ENCODE measurements around the gene TIAM2.
"Not testable (repeated sequence)": the region's sequence is repeated elsewhere in the genome, so short reads cannot be mapped to it uniquely, and the experiment has no call there.

Gene TIAM2

DNA sequence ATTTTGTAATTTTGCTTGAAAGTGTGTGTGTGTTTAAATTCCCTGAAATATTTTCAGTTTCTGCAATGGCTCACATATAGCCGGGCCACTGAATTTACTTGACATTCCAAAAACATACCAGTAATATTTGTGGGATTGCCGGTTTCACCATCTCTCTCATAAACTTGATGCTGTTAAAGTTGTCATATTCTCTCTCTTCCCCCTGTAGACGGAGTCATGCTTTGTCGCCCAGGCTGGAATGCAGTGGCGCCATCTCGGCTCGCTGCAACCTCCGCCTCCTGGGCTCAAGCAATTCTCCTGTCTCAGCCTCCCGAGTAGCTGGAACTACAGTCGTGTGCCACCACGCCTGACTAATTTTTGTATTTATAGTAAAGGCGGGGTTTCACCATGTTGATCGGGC, 122.1 kb downstream of the TIAM2 start:
- no peak overlapping the region for H2AFZ ChIP-seq (ENCODE audit: insufficient read depth, low read length, poor library complexity)
- H3K9me3 ChIP-seq (ENCODE audit: insufficient read depth, low read depth, low read length) = no peaks in the 10 kb centered on the region
- no peak overlapping the region for H2BK5ac ChIP-seq (ENCODE audit: low read depth, low read length, poor library complexity)
- no peak overlapping the region for H3K18ac ChIP-seq (ENCODE audit: low read length)
- H3K27me3 ChIP-seq (ENCODE audit: insufficient read depth, low read length) = no peaks in the 10 kb centered on the region
- H3K79me2 ChIP-seq (ENCODE audit: control insufficient read depth, insufficient read depth, low read length, poor library complexity) = no peaks in the 10 kb centered on the region
- no peak overlapping the region for H2BK120ac ChIP-seq (ENCODE audit: insufficient read depth, low read length, poor library complexity)
- no peak overlapping the region for H3K14ac ChIP-seq (ENCODE audit: low read length)
- H2AK5ac ChIP-seq (ENCODE audit: low read length) = no peak overlapping the region
- H3K23ac ChIP-seq (ENCODE audit: low read length) = no peak overlapping the region
- no peak overlapping the region for H4K91ac ChIP-seq (ENCODE audit: low read depth, low read length)
- no peak overlapping the region for H3K4ac ChIP-seq (ENCODE audit: low read depth, low read length)
- H4K12ac ChIP-seq (ENCODE audit: low read depth, low read length) = no peak overlapping the region
- H3K27ac ChIP-seq (ENCODE audit: low read depth, low read length) = no peak overlapping the region
- no CpG with 5 or more reads among the region's 13 CpGs for WGBS (ENCODE audit: extremely low coverage, insufficient coverage, insufficient read length)
- H2BK12ac ChIP-seq (ENCODE audit: low read length) = no peak overlapping the region
- no peak overlapping the region for H3K9ac ChIP-seq (ENCODE audit: low read length)
- H3K36me3 ChIP-seq (ENCODE audit: control insufficient read depth in 1 of 2, insufficient read depth in 2 of 2, low read length in 2 of 2) = no peaks in the 10 kb centered on the region
- peak; percentile 67 to 90 for DNase-seq
- peaks cover 13 to 15% of the 10 kb centered on the region in 2 experiments for H3K4me1 ChIP-seq (ENCODE audit: control insufficient read depth in 1 of 2, insufficient read depth in 2 of 2, low read length in 2 of 2)
- H3K4me2 ChIP-seq (ENCODE audit: low read length) = no peak overlapping the region
- H3K79me1 ChIP-seq (ENCODE audit: low read length) = peaks cover 6% of the 10 kb centered on the region
- no peak overlapping the region for H3K4me3 ChIP-seq (ENCODE audit: low read depth, low read length)
- no peak overlapping the region for H4K8ac ChIP-seq (ENCODE audit: low read depth, low read length)

DNA sequence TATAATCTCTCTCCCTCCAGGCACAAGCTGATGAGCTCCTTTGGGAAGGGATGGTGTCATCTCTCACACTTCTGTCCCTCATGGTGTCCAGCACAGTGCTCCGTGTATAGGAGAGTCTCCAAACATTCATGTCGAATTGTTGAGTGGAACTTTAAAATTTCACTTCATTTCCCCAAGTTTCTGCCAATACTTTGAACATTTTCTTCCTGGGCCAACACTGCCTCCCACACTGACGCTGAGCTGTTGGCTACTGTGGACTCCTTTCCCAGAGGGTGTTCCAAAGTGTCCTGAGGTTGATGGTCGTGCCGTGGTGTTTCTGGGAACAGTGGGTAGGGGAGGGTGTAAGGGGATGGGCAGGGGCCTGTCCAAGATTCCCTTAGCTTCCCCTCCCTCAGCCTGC, 122.7 kb downstream of the TIAM2 start:
- H2BK5ac ChIP-seq (ENCODE audit: low read depth, low read length, poor library complexity) = no peak overlapping the region
- WGBS (ENCODE audit: extremely low coverage, insufficient coverage, insufficient read length) = no CpG with 5 or more reads among the region's 5 CpGs

DNA sequence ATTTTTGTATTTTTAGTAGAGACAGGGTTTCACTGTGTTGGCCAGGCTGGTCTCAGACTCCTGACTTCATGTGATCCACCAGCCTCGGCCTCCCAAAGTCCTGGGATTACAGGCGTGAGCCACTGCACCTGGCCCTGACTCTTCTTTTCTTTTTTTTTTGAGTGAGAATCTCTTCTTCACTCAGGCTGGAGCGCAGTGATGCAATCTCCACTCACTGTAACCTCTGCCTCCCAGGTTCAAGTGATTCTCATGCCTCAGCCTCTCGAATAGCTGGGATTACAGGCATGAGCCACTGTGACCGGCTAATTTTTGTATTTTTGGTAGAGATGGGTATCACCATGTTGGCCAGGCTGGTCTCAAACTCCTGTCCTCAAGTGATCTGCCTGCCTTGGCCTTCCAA, 124.1 kb downstream of the TIAM2 start:
- H3K9ac ChIP-seq (ENCODE audit: low read length); H3K27ac ChIP-seq (ENCODE audit: low read depth, low read length); H2BK12ac ChIP-seq (ENCODE audit: low read length); H3K4me2 ChIP-seq (ENCODE audit: low read length); H4K91ac ChIP-seq (ENCODE audit: low read depth, low read length); H3K79me1 ChIP-seq (ENCODE audit: low read length); H3K4ac ChIP-seq (ENCODE audit: low read depth, low read length); H2BK120ac ChIP-seq (ENCODE audit: insufficient read depth, low read length, poor library complexity); H4K8ac ChIP-seq (ENCODE audit: low read depth, low read length); H3K79me2 ChIP-seq (ENCODE audit: control insufficient read depth, insufficient read depth, low read length, poor library complexity); H3K18ac ChIP-seq (ENCODE audit: low read length); H2BK5ac ChIP-seq (ENCODE audit: low read depth, low read length, poor library complexity); H4K12ac ChIP-seq (ENCODE audit: low read depth, low read length); H3K4me3 ChIP-seq (ENCODE audit: low read depth, low read length); H2AFZ ChIP-seq (ENCODE audit: insufficient read depth, low read length, poor library complexity); H3K9me3 ChIP-seq (ENCODE audit: insufficient read depth, low read depth, low read length); H3K36me3 ChIP-seq (ENCODE audit: control insufficient read depth in 1 of 2, insufficient read depth in 2 of 2, low read length in 2 of 2); H3K23ac ChIP-seq (ENCODE audit: low read length); H3K14ac ChIP-seq (ENCODE audit: low read length); H2AK5ac ChIP-seq (ENCODE audit: low read length); H3K27me3 ChIP-seq (ENCODE audit: insufficient read depth, low read length): not testable (repeated sequence)
- H3K4me1 ChIP-seq (ENCODE audit: control insufficient read depth in 1 of 2, insufficient read depth in 2 of 2, low read length in 2 of 2) = peaks cover 13 to 15% of the 10 kb centered on the region in 2 experiments
- no CpG with 5 or more reads among the region's 5 CpGs for WGBS (ENCODE audit: extremely low coverage, insufficient coverage, insufficient read length)
- peak; percentile 72 to 73 for DNase-seq

More for the DNA sequence above, 122.7 kb downstream of the TIAM2 start:
- Histone ChIP-seq H3K79me1 (ENCODE audit: low read length) (peaks cover 6% of the 10 kb centered on the region), H3K18ac (ENCODE audit: low read length) (no peak overlapping the region), H2BK12ac (ENCODE audit: low read length) (peak overlapping the region; percentile 78), H3K27me3 (ENCODE audit: insufficient read depth, low read length) (no peaks in the 10 kb centered on the region), H4K12ac (ENCODE audit: low read depth, low read length) (no peak overlapping the region), H3K4me2 (ENCODE audit: low read length) (no peak overlapping the region), H3K14ac (ENCODE audit: low read length) (no peak overlapping the region), H2BK120ac (ENCODE audit: insufficient read depth, low read length, poor library complexity) (no peak overlapping the region), H3K4me1 (ENCODE audit: control insufficient read depth in 1 of 2, insufficient read depth in 2 of 2, low read length in 2 of 2) (peaks cover 13 to 15% of the 10 kb centered on the region in 2 experiments), H2AK5ac (ENCODE audit: low read length) (no peak overlapping the region), H2AFZ (ENCODE audit: insufficient read depth, low read length, poor library complexity) (no peak overlapping the region), H3K4ac (ENCODE audit: low read depth, low read length) (no peak overlapping the region), H3K79me2 (ENCODE audit: control insufficient read depth, insufficient read depth, low read length, poor library complexity) (no peaks in the 10 kb centered on the region), H3K36me3 (ENCODE audit: control insufficient read depth in 1 of 2, insufficient read depth in 2 of 2, low read length in 2 of 2) (no peaks in the 10 kb centered on the region), H4K91ac (ENCODE audit: low read depth, low read length) (peak overlapping the region; percentile 25), H3K4me3 (ENCODE audit: low read depth, low read length) (no peak overlapping the region), H3K9me3 (ENCODE audit: insufficient read depth, low read depth, low read length) (no peaks in the 10 kb centered on the region), H3K27ac (ENCODE audit: low read depth, low read length) (no peak overlapping the region), H4K8ac (ENCODE audit: low read depth, low read length) (no peak overlapping the region), H3K23ac (ENCODE audit: low read length) (no peak overlapping the region), H3K9ac (ENCODE audit: low read length) (no peak overlapping the region)
- peak; percentile 8 to 49 for DNase-seq

DNA sequence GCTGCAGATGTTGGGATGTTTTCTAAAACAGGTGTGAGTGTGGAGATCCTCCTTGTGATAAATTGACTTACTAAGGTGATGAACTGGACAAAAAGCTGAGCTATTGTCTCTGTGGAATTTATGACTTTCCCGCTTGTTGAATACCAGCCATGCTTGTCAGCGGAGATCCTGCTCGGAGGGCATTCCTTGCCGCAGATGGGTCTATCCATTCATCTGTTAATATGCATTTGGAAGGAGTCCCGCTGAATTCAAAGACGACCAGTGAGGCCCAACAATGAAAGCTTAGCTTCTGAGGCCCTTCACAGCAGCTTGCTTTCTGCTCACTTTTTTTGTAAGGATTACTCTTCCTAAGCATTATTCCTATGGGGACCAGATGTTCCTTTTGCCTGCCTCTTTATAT, 124.9 kb downstream of the TIAM2 start:
- no peak overlapping the region for H4K12ac ChIP-seq (ENCODE audit: low read depth, low read length)
- no peak overlapping the region for H3K23ac ChIP-seq (ENCODE audit: low read length)
- H3K79me2 ChIP-seq (ENCODE audit: control insufficient read depth, insufficient read depth, low read length, poor library complexity) = no peaks in the 10 kb centered on the region
- no peaks in the 10 kb centered on the region for H3K27me3 ChIP-seq (ENCODE audit: insufficient read depth, low read length)
- H3K4me2 ChIP-seq (ENCODE audit: low read length) = no peak overlapping the region
- H4K8ac ChIP-seq (ENCODE audit: low read depth, low read length) = no peak overlapping the region
- no peaks in the 10 kb centered on the region for H3K9me3 ChIP-seq (ENCODE audit: insufficient read depth, low read depth, low read length)
- no peaks in the 10 kb centered on the region for H3K36me3 ChIP-seq (ENCODE audit: control insufficient read depth in 1 of 2, insufficient read depth in 2 of 2, low read length in 2 of 2)
- H3K4me3 ChIP-seq (ENCODE audit: low read depth, low read length) = no peak overlapping the region
- no peak overlapping the region for H3K27ac ChIP-seq (ENCODE audit: low read depth, low read length)
- H3K4ac ChIP-seq (ENCODE audit: low read depth, low read length) = no peak overlapping the region
- H3K4me1 ChIP-seq (ENCODE audit: control insufficient read depth in 1 of 2, insufficient read depth in 2 of 2, low read length in 2 of 2) = peaks cover 13 to 15% of the 10 kb centered on the region in 2 experiments
- H3K9ac ChIP-seq (ENCODE audit: low read length) = no peak overlapping the region
- peak; percentile 89 to 99 for DNase-seq
- peaks cover 6% of the 10 kb centered on the region for H3K79me1 ChIP-seq (ENCODE audit: low read length)
- H3K14ac ChIP-seq (ENCODE audit: low read length) = no peak overlapping the region
- no peak overlapping the region for H2AFZ ChIP-seq (ENCODE audit: insufficient read depth, low read length, poor library complexity)
- H2BK12ac ChIP-seq (ENCODE audit: low read length) = no peak overlapping the region
- no peak overlapping the region for H2AK5ac ChIP-seq (ENCODE audit: low read length)
- WGBS (ENCODE audit: extremely low coverage, insufficient coverage, insufficient read length) = no CpG with 5 or more reads among the region's 6 CpGs
- no peak overlapping the region for H2BK5ac ChIP-seq (ENCODE audit: low read depth, low read length, poor library complexity)
- H2BK120ac ChIP-seq (ENCODE audit: insufficient read depth, low read length, poor library complexity) = no peak overlapping the region
- H4K91ac ChIP-seq (ENCODE audit: low read depth, low read length) = no peak overlapping the region
- no peak overlapping the region for H3K18ac ChIP-seq (ENCODE audit: low read length)

All from trophoblast cell (in vitro differentiated cells and primary cell).